Effector memory CD8-positive, alpha-beta T cell (primary cell): ENCODE measurements around the gene GTF2I.
A peak's percentile ranks its signal among the peaks of the same experiment; 100 is the strongest.
"Not testable (repeated sequence)": the region's sequence is repeated elsewhere in the genome, so short reads cannot be mapped to it uniquely, and the experiment has no call there.

Source experiments
- ATAC-seq: fragments of 150-1000 bp; cut with Tn5 transposase; replicated peaks from 2 replicates; pipeline ENCODE4 v1.10.0; 2021; ENCODE audit warnings: mild to moderate bottlenecking, moderate library complexity
- DNase-seq, 3 experiments: peaks; one replicate each; pipeline ENCODE4 v3.0.0; 2021
- H3K27ac Mint-ChIP-seq, 2 donors: one replicate each; pipeline ENCODE4 v1.8.0; 2022; ENCODE audit warnings: mild to moderate bottlenecking in 2 of 2, mixed read lengths in 2 of 2, moderate library complexity in 2 of 2
- H3K27me3 Mint-ChIP-seq, 2 donors: one replicate each; pipeline ENCODE4 v1.8.0; 2022; ENCODE audit warnings: mixed read lengths in 2 of 2
- H3K36me3 Mint-ChIP-seq: one replicate; pipeline ENCODE4 v1.8.0; 2022; ENCODE audit warnings: mild to moderate bottlenecking, moderate library complexity, mixed read lengths; ENCODE audit not compliant: insufficient read depth
- H3K4me1 Mint-ChIP-seq, 2 donors: one replicate each; pipeline ENCODE4 v1.8.0; 2022; ENCODE audit warnings: low read depth in 2 of 2, mixed read lengths in 2 of 2
- H3K4me3 Mint-ChIP-seq, 2 donors: one replicate each; pipeline ENCODE4 v1.8.0; 2022; ENCODE audit warnings: mild to moderate bottlenecking in 2 of 2, mixed read lengths in 2 of 2, moderate library complexity in 2 of 2
- H3K9me3 Mint-ChIP-seq, 2 donors: one replicate each; pipeline ENCODE4 v1.8.0; 2022; ENCODE audit warnings: mixed read lengths in 2 of 2

The GTF2I gene

DNA sequence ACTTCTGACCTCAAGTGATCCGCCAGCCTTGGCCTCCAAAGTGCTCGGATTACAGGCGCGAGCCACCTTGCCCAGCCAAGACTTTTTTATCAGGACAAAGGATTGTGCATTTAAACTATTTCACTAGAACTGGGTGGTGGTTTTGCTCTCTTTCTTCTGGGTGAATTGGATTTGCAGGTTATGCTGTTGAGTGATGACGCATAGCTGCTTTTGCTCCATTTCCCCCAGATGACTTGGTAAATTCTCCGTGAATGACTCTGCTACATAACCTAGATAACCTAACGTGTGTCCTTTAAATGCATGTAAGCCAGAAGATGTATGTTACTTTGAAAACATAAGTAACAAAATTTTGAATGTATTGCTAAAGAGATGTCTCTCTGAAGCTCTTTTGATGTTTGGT, 100.8 kb downstream of the GTF2I start:
- not testable (repeated sequence) for H3K4me1 Mint-ChIP-seq, H3K4me3 Mint-ChIP-seq, H3K27me3 Mint-ChIP-seq, H3K9me3 Mint-ChIP-seq, ATAC-seq, H3K36me3 Mint-ChIP-seq, DNase-seq, H3K27ac Mint-ChIP-seq

DNA sequence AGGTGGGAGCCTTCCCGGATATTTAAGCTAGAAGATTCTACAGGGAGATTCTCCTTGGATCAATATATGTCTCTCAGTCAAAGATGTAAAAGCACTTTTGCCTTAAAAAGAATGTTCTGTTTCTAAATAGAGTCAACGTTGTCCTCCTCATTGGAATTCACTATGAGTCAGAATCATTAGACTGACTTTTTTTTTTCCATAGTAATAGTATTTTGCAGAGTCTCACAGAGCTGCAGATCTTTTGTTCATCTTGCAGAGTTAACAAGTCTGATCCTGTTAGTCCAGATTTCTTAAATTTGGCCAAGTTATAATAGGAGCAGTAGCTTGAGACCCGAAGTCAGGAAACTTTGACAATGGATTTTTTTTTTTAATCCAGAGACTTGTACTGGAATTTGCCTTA, 101.5 kb downstream of the GTF2I start:
- H3K27ac Mint-ChIP-seq, DNase-seq, H3K36me3 Mint-ChIP-seq, H3K27me3 Mint-ChIP-seq, H3K9me3 Mint-ChIP-seq, H3K4me3 Mint-ChIP-seq, H3K4me1 Mint-ChIP-seq, ATAC-seq: not testable (repeated sequence)

- not testable (repeated sequence) for H3K27ac Mint-ChIP-seq, H3K4me1 Mint-ChIP-seq, H3K4me3 Mint-ChIP-seq, DNase-seq, H3K9me3 Mint-ChIP-seq, H3K36me3 Mint-ChIP-seq, H3K27me3 Mint-ChIP-seq
- ATAC-seq = peak; percentile 87
These were observed 107.8 kb downstream of the GTF2I start for GRCh38 chr7:74765205-74765918.

- not testable (repeated sequence) for H3K36me3 Mint-ChIP-seq, H3K9me3 Mint-ChIP-seq, DNase-seq, H3K4me3 Mint-ChIP-seq, H3K27me3 Mint-ChIP-seq, ATAC-seq, H3K4me1 Mint-ChIP-seq
- peak overlapping the region in 1 of 2 donors; percentile 53 for H3K27ac Mint-ChIP-seq
These were observed 109.0 kb downstream of the GTF2I start for GRCh38 chr7:74766509-74766908.

GRCh38 chr7:74766991-74767390, 109.5 kb downstream of the GTF2I start:
- ATAC-seq, H3K4me3 Mint-ChIP-seq, H3K27me3 Mint-ChIP-seq, H3K36me3 Mint-ChIP-seq, DNase-seq, H3K9me3 Mint-ChIP-seq, H3K4me1 Mint-ChIP-seq: not testable (repeated sequence)
- peak overlapping the region in 1 of 2 donors; percentile 53 for H3K27ac Mint-ChIP-seq

GRCh38 chr7:74770062-74770461, 112.5 kb downstream of the GTF2I start:
- not testable (repeated sequence) for H3K27me3 Mint-ChIP-seq, H3K4me3 Mint-ChIP-seq, DNase-seq, H3K9me3 Mint-ChIP-seq, H3K4me1 Mint-ChIP-seq, H3K36me3 Mint-ChIP-seq, H3K27ac Mint-ChIP-seq, ATAC-seq

DNA sequence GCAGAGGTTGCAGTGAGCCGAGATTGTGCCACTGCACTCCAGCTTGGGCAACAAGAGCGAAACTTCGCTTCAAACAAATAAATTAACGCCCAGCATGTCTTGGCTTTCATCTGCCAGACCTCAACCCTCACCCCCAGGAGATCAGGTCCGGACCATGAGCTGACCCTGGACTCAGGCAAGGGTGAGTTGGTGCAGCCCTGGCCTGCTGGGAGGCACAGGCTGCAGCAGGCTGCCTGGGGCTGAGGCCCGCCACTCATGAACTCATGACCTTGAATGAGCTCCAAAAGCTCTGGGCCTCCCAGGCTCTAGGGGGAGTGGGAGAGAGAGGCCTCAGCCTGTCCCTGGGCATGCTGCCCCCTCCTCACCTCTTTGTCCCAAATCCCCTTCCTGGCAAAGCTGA, 114.6 kb downstream of the GTF2I start:
- H3K36me3 Mint-ChIP-seq, H3K4me3 Mint-ChIP-seq, H3K9me3 Mint-ChIP-seq, H3K27me3 Mint-ChIP-seq, H3K4me1 Mint-ChIP-seq, ATAC-seq, DNase-seq, H3K27ac Mint-ChIP-seq: not testable (repeated sequence)

GRCh38 chr7:74773760-74774750, 116.5 kb downstream of the GTF2I start, which contains the start of gene NCF1:
Gene NCF1 (plus strand): TSS chr7:74774011. CDS start chr7:74774032, 21 bp downstream.
- H3K4me1 Mint-ChIP-seq, H3K9me3 Mint-ChIP-seq, H3K27ac Mint-ChIP-seq, H3K4me3 Mint-ChIP-seq, H3K36me3 Mint-ChIP-seq, H3K27me3 Mint-ChIP-seq, DNase-seq: not testable (repeated sequence)
- peak; percentile 46 for ATAC-seq

GRCh38 chr7:74775111-74775510, 117.6 kb downstream of the GTF2I start:
- not testable (repeated sequence) for H3K27me3 Mint-ChIP-seq, H3K4me1 Mint-ChIP-seq, H3K36me3 Mint-ChIP-seq, H3K9me3 Mint-ChIP-seq, H3K4me3 Mint-ChIP-seq, ATAC-seq, DNase-seq, H3K27ac Mint-ChIP-seq

DNA sequence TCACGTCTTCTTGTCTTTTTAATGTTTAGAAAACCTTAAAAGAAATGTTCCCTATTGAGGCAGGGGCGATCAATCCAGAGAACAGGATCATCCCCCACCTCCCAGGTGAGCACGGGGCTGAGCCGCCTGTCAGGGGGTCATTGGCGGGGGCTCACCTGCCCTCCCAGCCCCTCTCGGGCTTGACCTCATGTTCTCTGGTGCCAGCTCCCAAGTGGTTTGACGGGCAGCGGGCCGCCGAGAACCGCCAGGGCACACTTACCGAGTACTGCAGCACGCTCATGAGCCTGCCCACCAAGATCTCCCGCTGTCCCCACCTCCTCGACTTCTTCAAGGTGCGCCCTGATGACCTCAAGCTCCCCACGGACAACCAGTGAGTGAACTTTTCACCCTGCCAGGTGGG, 121.5 kb downstream of the GTF2I start:
- not testable (repeated sequence) for H3K27ac Mint-ChIP-seq, H3K27me3 Mint-ChIP-seq, H3K4me1 Mint-ChIP-seq

GRCh38 chr7:74781746-74782145, 124.2 kb downstream of the GTF2I start:
- H3K27me3 Mint-ChIP-seq, ATAC-seq, H3K4me3 Mint-ChIP-seq, H3K4me1 Mint-ChIP-seq, H3K27ac Mint-ChIP-seq, DNase-seq, H3K9me3 Mint-ChIP-seq, H3K36me3 Mint-ChIP-seq: not testable (repeated sequence)

More for the DNA sequence above, 121.5 kb downstream of the GTF2I start:
- not testable (repeated sequence) for H3K9me3 Mint-ChIP-seq, ATAC-seq, H3K36me3 Mint-ChIP-seq, DNase-seq, H3K4me3 Mint-ChIP-seq

DNA sequence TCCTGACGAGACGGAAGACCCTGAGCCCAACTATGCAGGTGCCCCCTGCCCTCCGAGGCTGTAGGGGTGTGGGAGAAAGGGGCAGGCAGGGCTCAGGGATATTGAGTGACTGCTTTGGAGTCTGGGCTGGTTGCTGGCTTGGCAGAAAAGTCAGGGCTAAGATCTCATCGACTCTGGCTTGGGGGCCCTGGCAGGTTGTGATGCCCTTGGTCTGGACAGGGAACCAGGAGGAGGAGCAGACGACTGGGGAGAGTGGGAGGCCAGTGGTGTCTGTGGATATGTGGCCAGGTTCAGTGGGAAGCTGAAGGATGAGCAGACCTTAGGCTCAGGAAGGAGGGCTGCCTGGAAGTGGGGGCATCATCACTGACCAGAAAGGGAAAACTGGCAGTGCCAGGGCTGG, 126.1 kb downstream of the GTF2I start:
- not testable (repeated sequence) for H3K36me3 Mint-ChIP-seq, DNase-seq, H3K27ac Mint-ChIP-seq, H3K9me3 Mint-ChIP-seq, H3K4me1 Mint-ChIP-seq, ATAC-seq, H3K4me3 Mint-ChIP-seq, H3K27me3 Mint-ChIP-seq

- not testable (repeated sequence) for H3K36me3 Mint-ChIP-seq, H3K27ac Mint-ChIP-seq, H3K27me3 Mint-ChIP-seq, H3K9me3 Mint-ChIP-seq, H3K4me1 Mint-ChIP-seq
- ATAC-seq (peak; percentile 84), DNase-seq (peak; percentile 95 to 99 (median 98))
- H3K4me3 Mint-ChIP-seq = peak overlapping the region; percentile 29 to 36
These were observed 131.0 kb downstream of the GTF2I start for GRCh38 chr7:74788369-74789150.
